WTC11 (cell line): Measurements from ENCODE around the gene PBX3.

Source experiments
- CTCF ChIP-seq: fragments of 200-600 bp; IDR thresholded peaks from 2 replicates; pipeline ENCODE4 v1.8.0; 2022; ENCODE audit warnings: antibody characterized with exemption
- ESRRA ChIP-seq: sonication (generic); formaldehyde crosslinking; IDR thresholded peaks from 2 replicates; pipeline ENCODE4 v1.8.1; 2022; ENCODE audit warnings: mild to moderate bottlenecking, missing genetic modification reagents, borderline replicate concordance
- MLX ChIP-seq: sonication (generic); formaldehyde crosslinking; IDR thresholded peaks from 2 replicates; pipeline ENCODE4 v1.8.1; 2023; ENCODE audit warnings: mild to moderate bottlenecking, missing genetic modification reagents, moderate library complexity
- USF2 ChIP-seq: sonication (generic); formaldehyde crosslinking; IDR thresholded peaks from 2 replicates; pipeline ENCODE4 v1.8.1; 2023; ENCODE audit warnings: mild to moderate bottlenecking, missing genetic modification reagents, moderate library complexity

- TF ChIP-seq USF2 (CRISPR knock-in tag) (no peak), MLX (CRISPR knock-in tag) (no peak), CTCF (no peak), ESRRA (CRISPR knock-in tag) (no peak)
These were observed 38.1 kb downstream of the PBX3 start for GRCh38 chr9:125785248-125785751.
